OCI-LY1 (cell line): ENCODE results near the gene SHROOM1.

Source experiments
- H2AFZ ChIP-seq: fragments of 200-600 bp; sonication (generic), shearing (Covaris generic); 2 replicates; pipeline ENCODE4 v1.6.0; 2014; ENCODE audit warnings: antibody characterized with exemption, mild to moderate bottlenecking, low read length
- H3F3A ChIP-seq: fragments of 200-600 bp; sonication (generic), shearing (Covaris generic); 2 replicates; pipeline ENCODE4 v1.6.0; 2014; ENCODE audit warnings: mild to moderate bottlenecking, antibody characterized with exemption, low read length, moderate library complexity; ENCODE audit not compliant: insufficient read depth
- H3K27ac ChIP-seq: fragments of 200-600 bp; sonication (generic); 2 replicates; pipeline ENCODE4 v1.5.1; 2014; ENCODE audit warnings: low read length, mixed run types, mild to moderate bottlenecking, low read depth; ENCODE audit not compliant: poor library complexity, severe bottlenecking
- H3K27me3 ChIP-seq: fragments of 200-600 bp; sonication (generic); 2 replicates; pipeline ENCODE4 v1.6.0; 2014; ENCODE audit warnings: antibody characterized with exemption, mild to moderate bottlenecking, low read length, moderate library complexity; ENCODE audit not compliant: insufficient read depth
- H3K36me3 ChIP-seq: fragments of 200-600 bp; sonication (generic); 2 replicates; pipeline ENCODE4 v1.6.1; 2014; ENCODE audit warnings: mild to moderate bottlenecking, antibody characterized with exemption, low read length, moderate library complexity, mixed read lengths; ENCODE audit not compliant: insufficient read depth
- H3K4me1 ChIP-seq: fragments of 200-600 bp; sonication (generic); 2 replicates; pipeline ENCODE4 v1.5.1; 2014; ENCODE audit warnings: mild to moderate bottlenecking, low read length, moderate library complexity; ENCODE audit not compliant: insufficient read depth, severe bottlenecking
- H3K4me2 ChIP-seq: fragments of 200-600 bp; sonication (generic), shearing (Covaris generic); 2 replicates; pipeline ENCODE4 v1.6.1; 2014; ENCODE audit warnings: low read length
- H3K4me3 ChIP-seq: fragments of 200-600 bp; sonication (generic); 2 replicates; pipeline ENCODE4 v1.5.1; 2014; ENCODE audit warnings: low read length, low read depth, mild to moderate bottlenecking, mixed read lengths; ENCODE audit not compliant: poor library complexity, severe bottlenecking
- H3K79me2 ChIP-seq: fragments of 200-600 bp; shearing (Covaris generic); 2 replicates; pipeline ENCODE4 v1.6.1; 2016; ENCODE audit warnings: mixed run types, low read length, mixed read lengths; ENCODE audit not compliant: insufficient read depth
- H3K9ac ChIP-seq: fragments of 200-600 bp; sonication (generic), shearing (Covaris generic); 2 replicates; pipeline ENCODE4 v1.6.1; 2014; ENCODE audit warnings: mild to moderate bottlenecking, low read length, mixed read lengths
- H3K9me2 ChIP-seq: fragments of 200-600 bp; sonication (generic), shearing (Covaris generic); 2 replicates; pipeline ENCODE4 v1.6.1; 2014; ENCODE audit warnings: low read depth, mild to moderate bottlenecking, low read length, mixed read lengths
- H3K9me3 ChIP-seq: fragments of 200-600 bp; shearing (Covaris generic); 2 replicates; pipeline ENCODE4 v1.6.1; 2014; ENCODE audit warnings: low read length, mixed read lengths
- H4K20me1 ChIP-seq: fragments of 200-600 bp; sonication (generic), shearing (Covaris generic); 2 replicates; pipeline ENCODE4 v1.6.0; 2016; ENCODE audit warnings: mild to moderate bottlenecking, low read length; ENCODE audit not compliant: insufficient read depth
- EZH2 ChIP-seq: fragments of 200-600 bp; sonication (generic), shearing (Covaris generic); IDR thresholded peaks from 2 replicates; pipeline ENCODE4 v1.8.0; 2017; ENCODE audit warnings: borderline replicate concordance, mixed run types, mild to moderate bottlenecking, antibody characterized with exemption, low read length, moderate library complexity, mixed read lengths
- TF ChIP-seq, protein P1 (sequence below): fragments of 200-600 bp; sonication (generic), shearing (Covaris generic); IDR thresholded peaks from 2 replicates; pipeline ENCODE4 v1.5.1; 2017; ENCODE audit warnings: mild to moderate bottlenecking, antibody characterized with exemption, low read length, moderate library complexity, mixed read lengths

SHROOM1 gene

DNA sequence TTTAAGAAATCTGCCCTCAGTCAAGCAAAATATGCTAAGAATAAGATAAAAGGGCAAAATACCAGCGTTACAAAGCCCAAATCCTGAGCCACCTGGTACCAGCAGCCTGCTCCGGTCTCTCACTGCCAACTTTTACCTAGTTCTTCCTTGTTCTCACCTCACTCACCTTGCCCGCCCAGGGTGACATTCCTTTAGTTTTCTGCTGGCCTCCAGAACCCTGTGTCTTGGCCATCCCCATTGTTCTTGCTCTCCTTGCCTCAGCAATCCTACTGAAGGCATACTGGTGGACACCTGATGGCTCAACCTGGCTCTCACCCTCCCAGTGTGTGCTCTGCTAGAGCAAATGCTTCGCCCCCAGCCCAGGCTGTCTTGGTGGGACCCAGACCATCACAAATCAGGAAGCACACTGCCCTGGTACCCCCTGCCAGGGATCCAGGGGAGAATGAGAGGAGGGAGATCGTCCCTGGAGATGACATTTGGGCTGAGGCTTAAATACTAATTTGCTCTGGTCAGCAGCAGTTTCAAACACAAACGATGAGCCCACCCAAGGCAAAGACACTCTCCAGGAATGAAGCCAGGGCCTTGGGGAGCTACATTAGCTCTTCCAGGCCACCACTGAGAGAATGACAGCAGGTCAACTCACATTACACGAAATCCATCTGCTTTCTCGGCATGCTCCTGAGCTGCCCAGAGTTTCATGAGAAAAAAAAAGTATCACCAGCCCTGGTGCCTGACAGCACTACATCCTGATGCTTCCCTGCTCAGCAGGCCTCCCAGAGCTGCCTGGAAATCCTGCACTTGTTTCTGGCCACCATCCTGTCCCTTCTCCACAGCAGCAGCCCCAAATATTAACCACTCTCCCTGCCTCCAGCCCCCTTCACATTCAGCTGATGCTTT is 41.2 kb downstream of the SHROOM1 start:
- H2AFZ ChIP-seq = no peak overlapping the region
- H3K9me3 ChIP-seq = no peaks in the 10 kb centered on the region
- no peaks in the 10 kb centered on the region for H3K79me2 ChIP-seq
- no peaks in the 10 kb centered on the region for H3K9me2 ChIP-seq
- no peak overlapping the region for H3K4me3 ChIP-seq
- no peak overlapping the region for H3K4me2 ChIP-seq
- peaks cover 6% of the 10 kb centered on the region; the same call in 1 of the 2 replicates for H3K27me3 ChIP-seq
- no peak overlapping the region for H3K27ac ChIP-seq
- H4K20me1 ChIP-seq = no peaks in the 10 kb centered on the region
- no peaks in the 10 kb centered on the region for H3F3A ChIP-seq
- no peaks in the 10 kb centered on the region for H3K4me1 ChIP-seq
- H3K36me3 ChIP-seq = no peaks in the 10 kb centered on the region
- no peak for TF ChIP-seq EZH2
- TF ChIP-seq, protein P1, sequence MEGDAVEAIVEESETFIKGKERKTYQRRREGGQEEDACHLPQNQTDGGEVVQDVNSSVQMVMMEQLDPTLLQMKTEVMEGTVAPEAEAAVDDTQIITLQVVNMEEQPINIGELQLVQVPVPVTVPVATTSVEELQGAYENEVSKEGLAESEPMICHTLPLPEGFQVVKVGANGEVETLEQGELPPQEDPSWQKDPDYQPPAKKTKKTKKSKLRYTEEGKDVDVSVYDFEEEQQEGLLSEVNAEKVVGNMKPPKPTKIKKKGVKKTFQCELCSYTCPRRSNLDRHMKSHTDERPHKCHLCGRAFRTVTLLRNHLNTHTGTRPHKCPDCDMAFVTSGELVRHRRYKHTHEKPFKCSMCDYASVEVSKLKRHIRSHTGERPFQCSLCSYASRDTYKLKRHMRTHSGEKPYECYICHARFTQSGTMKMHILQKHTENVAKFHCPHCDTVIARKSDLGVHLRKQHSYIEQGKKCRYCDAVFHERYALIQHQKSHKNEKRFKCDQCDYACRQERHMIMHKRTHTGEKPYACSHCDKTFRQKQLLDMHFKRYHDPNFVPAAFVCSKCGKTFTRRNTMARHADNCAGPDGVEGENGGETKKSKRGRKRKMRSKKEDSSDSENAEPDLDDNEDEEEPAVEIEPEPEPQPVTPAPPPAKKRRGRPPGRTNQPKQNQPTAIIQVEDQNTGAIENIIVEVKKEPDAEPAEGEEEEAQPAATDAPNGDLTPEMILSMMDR = no peak
- H3K9ac ChIP-seq = no peak overlapping the region

DNA sequence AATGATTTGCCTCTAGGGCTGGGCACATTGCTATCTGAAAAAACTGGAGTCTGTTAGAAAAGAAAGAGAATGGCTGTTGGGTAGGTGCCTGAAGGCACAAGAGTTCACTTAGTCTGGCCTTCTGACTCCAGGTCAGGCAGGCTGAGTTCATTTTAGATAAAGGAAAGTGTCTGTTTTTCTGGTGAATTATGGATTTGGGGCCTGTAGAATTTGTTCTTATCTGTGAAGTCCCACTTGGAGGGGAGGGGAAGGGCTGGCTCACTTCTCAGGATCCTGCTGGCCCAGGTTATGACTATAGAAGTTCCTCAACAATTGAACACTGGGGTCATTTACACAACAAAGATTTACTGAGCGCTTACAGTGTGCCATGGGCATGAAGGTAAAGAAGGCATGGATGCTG is 41.9 kb downstream of the SHROOM1 start:
- no peak overlapping the region for H3K4me2 ChIP-seq
- H3K9ac ChIP-seq = no peak overlapping the region
- H3K9me2 ChIP-seq = no peaks in the 10 kb centered on the region
- H3F3A ChIP-seq = no peaks in the 10 kb centered on the region
- H3K4me3 ChIP-seq = no peak overlapping the region
- no peak overlapping the region for H2AFZ ChIP-seq
- no peak overlapping the region for H3K27ac ChIP-seq
- no peaks in the 10 kb centered on the region for H3K79me2 ChIP-seq
- peaks cover 6% of the 10 kb centered on the region; the same call in 1 of the 2 replicates for H3K27me3 ChIP-seq
- no peaks in the 10 kb centered on the region for H3K36me3 ChIP-seq
- no peak for TF ChIP-seq EZH2
- TF ChIP-seq, protein P1 = no peak
- no peaks in the 10 kb centered on the region for H3K9me3 ChIP-seq
- no peaks in the 10 kb centered on the region for H3K4me1 ChIP-seq
- no peaks in the 10 kb centered on the region for H4K20me1 ChIP-seq

DNA sequence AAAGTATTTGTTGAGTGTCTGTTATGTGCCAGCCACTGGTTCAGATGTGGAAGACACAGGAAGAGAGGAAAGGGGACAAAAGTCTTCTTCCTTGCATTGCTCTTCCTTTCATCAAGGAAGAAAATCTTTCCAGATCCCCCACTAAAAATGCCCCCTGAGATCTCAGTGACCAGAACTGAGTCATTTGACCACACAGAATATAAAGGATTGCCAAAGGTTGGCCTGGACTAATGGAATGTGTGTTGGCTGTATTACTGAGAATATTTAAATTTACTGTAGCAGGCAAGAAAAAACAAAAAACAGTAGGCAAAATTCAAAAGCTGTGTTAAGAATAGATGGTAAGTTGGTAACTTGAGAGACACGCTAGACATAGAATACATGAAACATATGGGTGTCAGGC is 43.4 kb downstream of the SHROOM1 start:
- Histone ChIP-seq H3K79me2 (no peaks in the 10 kb centered on the region), H3K27ac (no peak overlapping the region), H3K9me3 (no peaks in the 10 kb centered on the region), H3K4me1 (no peaks in the 10 kb centered on the region), H3K27me3 (no peaks in the 10 kb centered on the region; the same call in 1 of the 2 replicates), H3K9me2 (no peaks in the 10 kb centered on the region), H3K4me2 (no peak overlapping the region), H2AFZ (no peak overlapping the region), H3F3A (no peaks in the 10 kb centered on the region), H3K36me3 (no peaks in the 10 kb centered on the region), H4K20me1 (no peaks in the 10 kb centered on the region), H3K4me3 (no peak overlapping the region), H3K9ac (no peak overlapping the region)
- TF ChIP-seq, protein P1 = no peak
- no peak for TF ChIP-seq EZH2
